IMR-90 (cell line): Measurements from ENCODE around the gene DDIAS. TPM values are rescaled to one million over a fixed set of nuclear protein-coding genes. Genes with fewer than 3 reads are reported as not detected.

Source experiments
- ATAC-seq: fragments of 200-7000 bp; cut with Tn5 transposase; 2 replicates; pipeline ENCODE4 v1.9.1; 2020; ENCODE audit warnings: low read depth, mild to moderate bottlenecking, moderate library complexity
- BruUV-seq: library from RNA; stranded (reverse); fragments of 400-500 nt; replicated peaks from 2 replicates; lab custom pipeline; 2021; lab: Mats Ljungman, UMichigan
- CTCF ChIA-PET: fragments of 300-600 bp; formaldehyde crosslinking; extraction: SDS; loops from one replicate; lab custom pipeline; 2021; ENCODE audit warnings: antibody characterized with exemption; lab: Yijun Ruan, JAX
- POLR2A ChIA-PET: fragments of 300-600 bp; sonication (Branson Sonifier 250); formaldehyde crosslinking; loops from one replicate; lab custom pipeline; 2022; ENCODE audit warnings: antibody characterized with exemption; ENCODE audit not compliant: unreplicated experiment; lab: Charles Lee
- DNase-seq: peaks from one replicate; pipeline ENCODE4 v3.0.0; 2013
- H2AFZ ChIP-seq: replicated peaks from 2 replicates; pipeline ENCODE3; 2013; ENCODE audit warnings: low read length, mild to moderate bottlenecking; ENCODE audit not compliant: poor library complexity
- H2AK5ac ChIP-seq: 2 replicates; pipeline ENCODE4 v1.6.1; 2013; ENCODE audit warnings: low read depth, low read length, inconsistent platforms
- H2AK9ac ChIP-seq: replicated peaks from 2 replicates; pipeline ENCODE3; 2013; ENCODE audit warnings: mild to moderate bottlenecking, low read depth, low read length, moderate library complexity; ENCODE audit not compliant: poor library complexity
- H2BK120ac ChIP-seq: 2 replicates; pipeline ENCODE4 v1.6.1; 2013; ENCODE audit warnings: low read depth, low read length, inconsistent platforms
- H2BK15ac ChIP-seq: 3 replicates; pipeline ENCODE4 v1.6.1; 2013; ENCODE audit warnings: low read depth, low read length, inconsistent platforms
- H2BK20ac ChIP-seq: 2 replicates; pipeline ENCODE4 v1.6.1; 2013; ENCODE audit warnings: low read depth, mild to moderate bottlenecking, inconsistent platforms, low read length, moderate library complexity
- H2BK5ac ChIP-seq: 2 replicates; pipeline ENCODE4 v1.6.1; 2013; ENCODE audit warnings: mild to moderate bottlenecking, low read depth, low read length, inconsistent platforms; ENCODE audit not compliant: poor library complexity, severe bottlenecking
- H3K14ac ChIP-seq: replicated peaks from 2 replicates; pipeline ENCODE4 v1.6.1; 2013; ENCODE audit warnings: low read depth, low read length, inconsistent platforms
- H3K18ac ChIP-seq: 2 replicates; pipeline ENCODE4 v1.6.1; 2013; ENCODE audit warnings: low read depth, low read length, control low read depth
- H3K23ac ChIP-seq: 2 replicates; pipeline ENCODE4 v1.6.1; 2013; ENCODE audit warnings: low read depth, low read length, inconsistent platforms
- H3K27ac ChIP-seq: 2 replicates; pipeline ENCODE4 v1.5.1; 2013; ENCODE audit warnings: mild to moderate bottlenecking, control low read depth, low read length; ENCODE audit not compliant: insufficient read depth
- H3K27me3 ChIP-seq: 2 replicates; pipeline ENCODE4 v1.6.1; 2013; ENCODE audit warnings: low read length; ENCODE audit not compliant: control insufficient read depth, insufficient read depth
- H3K36me3 ChIP-seq: 2 replicates; pipeline ENCODE4 v1.6.1; 2013; ENCODE audit warnings: low read length, mixed read lengths; ENCODE audit not compliant: control insufficient read depth, insufficient read depth
- H3K4ac ChIP-seq: 2 replicates; pipeline ENCODE4 v1.6.1; 2013; ENCODE audit warnings: low read depth, low read length, inconsistent platforms
- H3K4me1 ChIP-seq: 2 replicates; pipeline ENCODE4 v1.6.1; 2013; ENCODE audit warnings: low read length, mixed read lengths; ENCODE audit not compliant: control insufficient read depth, insufficient read depth
- H3K4me2 ChIP-seq: 2 replicates; pipeline ENCODE4 v1.6.1; 2013; ENCODE audit warnings: low read depth, mild to moderate bottlenecking, control low read depth, low read length, moderate library complexity
- H3K4me3 ChIP-seq: 2 replicates; pipeline ENCODE4 v1.5.1; 2013; ENCODE audit warnings: low read depth, mild to moderate bottlenecking, control low read depth, low read length, moderate library complexity; ENCODE audit not compliant: insufficient read depth
- H3K56ac ChIP-seq: 2 replicates; pipeline ENCODE4 v1.6.1; 2013; ENCODE audit warnings: low read length, inconsistent platforms; ENCODE audit not compliant: insufficient read depth; ENCODE audit errors: extremely low read depth
- H3K79me1 ChIP-seq, 2 experiments: 2 replicates each; pipeline ENCODE4 v1.6.1; 2013; ENCODE audit warnings: low read length in 2 of 2, inconsistent platforms in 1 of 2, low read depth in 1 of 2
- H3K9ac ChIP-seq: 2 replicates; pipeline ENCODE4 v1.6.1; 2013; ENCODE audit warnings: low read depth, low read length, control low read depth
- H3K9me1 ChIP-seq: 2 replicates; pipeline ENCODE4 v1.6.1; 2013; ENCODE audit warnings: low read length, inconsistent platforms; ENCODE audit not compliant: insufficient read depth
- H3K9me3 ChIP-seq: 2 replicates; pipeline ENCODE4 v1.6.1; 2013; ENCODE audit warnings: low read length; ENCODE audit not compliant: control insufficient read depth, insufficient read depth
- H4K20me1 ChIP-seq: 2 replicates; pipeline ENCODE4 v1.6.1; 2013; ENCODE audit warnings: low read length, inconsistent platforms; ENCODE audit not compliant: insufficient read depth
- H4K5ac ChIP-seq: 2 replicates; pipeline ENCODE4 v1.6.1; 2013; ENCODE audit warnings: mild to moderate bottlenecking, low read depth, low read length, control low read depth
- H4K8ac ChIP-seq, 2 experiments: 2 replicates each; pipeline ENCODE4 v1.6.1; 2013; ENCODE audit warnings: low read depth in 2 of 2, low read length in 2 of 2, control low read depth in 1 of 2, inconsistent platforms in 1 of 2
- H4K91ac ChIP-seq: 2 replicates; pipeline ENCODE4 v1.6.1; 2013; ENCODE audit warnings: low read depth, low read length, inconsistent platforms; ENCODE audit not compliant: insufficient read depth
- BHLHE40 ChIP-seq: fragments of 150-350 bp; IDR thresholded peaks from 2 replicates; pipeline ENCODE4 v1.6.1; 2016; ENCODE audit warnings: mild to moderate bottlenecking, low read depth, low read length
- CEBPB ChIP-seq: IDR thresholded peaks from 2 replicates; pipeline ENCODE4 v1.6.1; 2012; ENCODE audit warnings: low read depth, low read length, improper control_type of control experiment
- CHD1 ChIP-seq: IDR thresholded peaks from 2 replicates; pipeline ENCODE4 v1.6.1; 2012; ENCODE audit warnings: low read depth, low read length, improper control_type of control experiment
- CTCF ChIP-seq: conservative IDR thresholded peaks from 2 replicates; pipeline ENCODE4 v1.5.1; 2012; ENCODE audit warnings: mild to moderate bottlenecking, low read depth, low read length, improper control_type of control experiment
- ELK1 ChIP-seq: fragments of 150-350 bp; IDR thresholded peaks from 2 replicates; pipeline ENCODE4 v1.6.1; 2016; ENCODE audit warnings: low read depth, mild to moderate bottlenecking, low read length, moderate library complexity, borderline replicate concordance
- FOS ChIP-seq: fragments of 150-350 bp; IDR thresholded peaks from 2 replicates; pipeline ENCODE4 v1.6.1; 2016; ENCODE audit warnings: low read depth, low read length
- MAFK ChIP-seq: IDR thresholded peaks from 2 replicates; pipeline ENCODE4 v1.6.1; 2012; ENCODE audit warnings: low read depth, low read length, improper control_type of control experiment
- MAZ ChIP-seq: IDR thresholded peaks from 2 replicates; pipeline ENCODE4 v1.6.1; 2012; ENCODE audit warnings: low read depth, mild to moderate bottlenecking, low read length, improper control_type of control experiment, moderate library complexity, borderline replicate concordance
- MXI1 ChIP-seq: IDR thresholded peaks from 2 replicates; pipeline ENCODE4 v1.6.1; 2012; ENCODE audit warnings: low read depth, mild to moderate bottlenecking, low read length, moderate library complexity, borderline replicate concordance
- NFE2L2 ChIP-seq: fragments of 150-350 bp; IDR thresholded peaks from 2 replicates; pipeline ENCODE4 v1.6.1; 2016; ENCODE audit warnings: low read depth, mild to moderate bottlenecking, low read length
- POLR2A ChIP-seq: IDR thresholded peaks from 2 replicates; pipeline ENCODE4 v1.6.1; 2012; ENCODE audit warnings: mild to moderate bottlenecking, low read depth, low read length
- RAD21 ChIP-seq: IDR thresholded peaks from 2 replicates; pipeline ENCODE4 v1.6.1; 2012; ENCODE audit warnings: low read length, improper control_type of control experiment
- RCOR1 ChIP-seq: IDR thresholded peaks from 2 replicates; pipeline ENCODE4 v1.6.1; 2012; ENCODE audit warnings: mild to moderate bottlenecking, low read length, improper control_type of control experiment; ENCODE audit not compliant: insufficient replicate concordance
- RFX5 ChIP-seq: IDR thresholded peaks from 2 replicates; pipeline ENCODE4 v1.8.0; 2012; ENCODE audit warnings: low read depth, mild to moderate bottlenecking, low read length, moderate library complexity
- SMC3 ChIP-seq: fragments of 150-350 bp; IDR thresholded peaks from 2 replicates; pipeline ENCODE4 v1.6.1; 2016; ENCODE audit warnings: low read depth, mild to moderate bottlenecking, antibody characterized with exemption, low read length, moderate library complexity
- WGBS, 2 experiments: methylation state at CpG; one replicate each; pipeline versions ENCODE4 v1.1.5 to v1.1.7; 2013; ENCODE audit warnings: missing lambda C conversion rate in 2 of 2; ENCODE audit not compliant: insufficient read length in 1 of 2; ENCODE audit errors: extremely low coverage in 2 of 2; 5-methylcytosine and 5-hydroxymethylcytosine counted together
- dilution Hi-C: fragments of 300-500 bp; cut with HindIII; formaldehyde crosslinking; loops from one replicate; pipeline ENCODE4 v1.14.3; 2018; ENCODE audit warnings: low sequenced_read_pairs; ENCODE audit not compliant: unreplicated experiment
- in situ Hi-C: fragments of 300-500 bp; cut with MboI; formaldehyde crosslinking; loops from 3 replicates; pipeline ENCODE4 v1.14.3; 2019; ENCODE audit warnings: low sequenced_read_pairs, inconsistent platforms, mixed read lengths
- intact Hi-C: fragments of 100-400 bp; cut with micrococcal nuclease; formaldehyde crosslinking; loops from 2 replicates; pipeline ENCODE4 v1.10.0; 2022
- polyA plus RNA-seq, 3 experiments: library from polyadenylated mRNA; depleted of rRNA; stranded (reverse); fragments of >200 nt; gene quantifications; 2 replicates each; pipeline ENCODE4 v1.2.3, GENCODE V29; 2012; ENCODE audit warnings: low replicate concordance in 1 of 3
- total RNA-seq: library from RNA; depleted of rRNA; stranded (reverse); fragments of >200 nt; gene quantifications from 2 replicates; pipeline ENCODE4 v1.2.3, GENCODE V29; 2012
- TF ChIP-seq, protein P1 (sequence below): fragments of 150-350 bp; IDR thresholded peaks from 2 replicates; pipeline ENCODE4 v1.6.1; 2017; ENCODE audit warnings: mild to moderate bottlenecking, antibody characterized with exemption, low read length, low read depth

Gene DDIAS
- total and polyA plus RNA-seq, 2 of the 4 experiments (the other 2 are of a cell fraction) = 4.3 to 15.8 TPM

- DNase-seq = no peak
- Histone ChIP-seq H4K5ac (no peak overlapping the region), H4K20me1 (no peaks in the 10 kb centered on the region), H3K79me1 (peaks cover 21 to 30% of the 10 kb centered on the region in 2 experiments), H2BK15ac (no peak overlapping the region), H2AFZ (no peak overlapping the region), H4K8ac (no peak overlapping the region), H2BK20ac (no peak overlapping the region), H3K9ac (no peak overlapping the region), H2BK120ac (no peak overlapping the region), H3K56ac (no peak overlapping the region), H3K4me2 (no peak overlapping the region), H3K23ac (no peak overlapping the region), H2AK9ac (no peak overlapping the region), H3K14ac (no peak overlapping the region), H3K9me3 (no peaks in the 10 kb centered on the region), H3K27ac (no peak overlapping the region), H3K27me3 (no peaks in the 10 kb centered on the region), H4K91ac (no peak overlapping the region), H2AK5ac (no peak overlapping the region), H3K4me1 (0 out of 2 replicates have a peak, but pooled peaks cover 1% of the 10 kb centered on the region), H3K9me1 (0 out of 2 replicates have a peak, but pooled peaks cover 5% of the 10 kb centered on the region), H3K4ac (no peak overlapping the region), H3K4me3 (no peak overlapping the region), H3K18ac (no peak overlapping the region), H3K36me3 (no peaks in the 10 kb centered on the region), H2BK5ac (no peak overlapping the region)
- ChIA-PET CTCF (no interaction called here), POLR2A (no interaction called here)
- in situ Hi-C loops = no loop called here
- dilution Hi-C loops = no loop called here
- no CpG with 5 or more reads among the region's 1 CpG for WGBS, 2 experiments
- TF ChIP-seq NFE2L2 (no peak), RAD21 (no peak), BHLHE40 (no peak), CTCF (no peak), ELK1 (no peak), CEBPB (no peak), MAFK (no peak), RFX5 (no peak), CHD1 (no peak), MXI1 (no peak), MAZ (no peak), POLR2A (no peak), SMC3 (no peak), RCOR1 (no peak), FOS (no peak)
- TF ChIP-seq, protein P1, sequence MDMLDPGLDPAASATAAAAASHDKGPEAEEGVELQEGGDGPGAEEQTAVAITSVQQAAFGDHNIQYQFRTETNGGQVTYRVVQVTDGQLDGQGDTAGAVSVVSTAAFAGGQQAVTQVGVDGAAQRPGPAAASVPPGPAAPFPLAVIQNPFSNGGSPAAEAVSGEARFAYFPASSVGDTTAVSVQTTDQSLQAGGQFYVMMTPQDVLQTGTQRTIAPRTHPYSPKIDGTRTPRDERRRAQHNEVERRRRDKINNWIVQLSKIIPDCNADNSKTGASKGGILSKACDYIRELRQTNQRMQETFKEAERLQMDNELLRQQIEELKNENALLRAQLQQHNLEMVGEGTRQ = no peak
- ATAC-seq = no peak
- intact Hi-C loops = no loop called here
- no TSS peak for BruUV-seq
Measured at GRCh38 chr11:82898241-82898640, 3.3 kb upstream of the DDIAS start.
